Lower lobe of right lung (tissue), 2 donors: ENCODE results near the gene ITGA2B. TPM values are rescaled to one million over a fixed set of nuclear protein-coding genes. Genes with fewer than 3 reads are reported as not detected.
"Not testable (repeated sequence)": the region's sequence is repeated elsewhere in the genome, so short reads cannot be mapped to it uniquely, and the experiment has no call there.

Experiments
- ATAC-seq, 2 donors: fragments of 200-7000 bp; cut with Tn5 transposase; one replicate each; pipeline ENCODE4 v1.9.1; 2020 to 2022; ENCODE audit warnings: mild to moderate bottlenecking in 2 of 2, moderate library complexity in 2 of 2
- DNase-seq: peaks from one replicate; pipeline ENCODE4 v3.0.0-alpha.2; 2020
- H3K27ac ChIP-seq: fragments of 200-600 bp; one replicate; pipeline ENCODE4 v1.8.0; 2022
- H3K27me3 ChIP-seq: fragments of 200-600 bp; one replicate; pipeline ENCODE4 v1.8.0; 2022; ENCODE audit warnings: low read depth
- H3K36me3 ChIP-seq: fragments of 200-600 bp; one replicate; pipeline ENCODE4 v1.8.0; 2022; ENCODE audit warnings: mild to moderate bottlenecking
- H3K4me1 ChIP-seq: fragments of 200-600 bp; one replicate; pipeline ENCODE4 v1.8.0; 2022
- H3K4me3 ChIP-seq: fragments of 200-600 bp; one replicate; pipeline ENCODE4 v1.8.0; 2022; ENCODE audit warnings: mild to moderate bottlenecking
- H3K9me3 ChIP-seq: fragments of 200-600 bp; one replicate; pipeline ENCODE4 v1.8.0; 2022
- CTCF ChIP-seq: fragments of 200-600 bp; IDR thresholded peaks from one replicate; pipeline ENCODE4 v1.8.0; 2022; ENCODE audit warnings: antibody characterized with exemption, mild to moderate bottlenecking
- intact Hi-C: fragments of 100-400 bp; cut with DNase I; formaldehyde crosslinking; loops from one replicate; pipeline ENCODE4 v1.11.0; 2022
- total RNA-seq: library from RNA; stranded (reverse); fragmentation: NEBNext Ultra II Directional; extraction: Animal tissue kit (Norgen Biotek cat#: 25700); gene quantifications from one replicate; pipeline ENCODE4 v1.2.1, GENCODE V29; 2021
- donor health status: DM: no; HTN: yes; CAD: no; lungs with severe emphysema.

The ITGA2B gene
- total RNA-seq, 1 donor from 2014 or later, result 5.2 TPM

GRCh38 chr17:44331249-44331760 lies 58.1 kb downstream of the ITGA2B start:
- peaks cover 45% of the 10 kb centered on the region for H3K4me1 ChIP-seq
- ATAC-seq (peak; percentile 32 to 43), DNase-seq (no peak)
- no peaks in the 10 kb centered on the region for H3K27me3 ChIP-seq
- no peaks in the 10 kb centered on the region for H3K9me3 ChIP-seq
- no peak overlapping the region for H3K4me3 ChIP-seq
- no peak overlapping the region for H3K27ac ChIP-seq
- peak; percentile 79 for TF ChIP-seq CTCF
- intact Hi-C loops, result no loop called here
- no peaks in the 10 kb centered on the region for H3K36me3 ChIP-seq

GRCh38 chr17:44330263-44330662 lies 59.2 kb downstream of the ITGA2B start:
- intact Hi-C loops, H3K27ac ChIP-seq, DNase-seq, H3K9me3 ChIP-seq, ATAC-seq, H3K4me3 ChIP-seq, H3K36me3 ChIP-seq, H3K27me3 ChIP-seq: not testable (repeated sequence)
- peaks cover 46% of the 10 kb centered on the region for H3K4me1 ChIP-seq

DNA sequence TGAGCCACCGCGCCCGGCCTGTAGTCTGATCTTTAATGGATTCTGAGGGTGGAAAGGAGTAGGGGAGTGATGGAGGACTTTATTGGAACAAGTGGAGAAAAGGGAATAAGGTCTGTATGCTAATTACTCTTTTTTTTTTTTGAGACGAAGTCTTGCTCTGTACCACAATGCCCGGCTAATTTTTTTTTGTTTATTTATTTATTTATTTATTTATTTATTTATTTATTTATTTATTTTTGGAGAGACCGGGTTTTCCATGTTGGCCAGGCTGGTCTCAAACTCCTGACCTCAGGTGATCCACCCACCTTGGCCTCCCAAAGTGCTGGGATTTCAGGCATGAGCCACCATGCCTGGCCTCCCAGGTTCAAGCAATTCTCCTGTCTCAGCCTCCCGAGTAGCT lies 59.9 kb downstream of the ITGA2B start:
- H3K4me3 ChIP-seq, H3K27me3 ChIP-seq, ATAC-seq, H3K36me3 ChIP-seq, H3K9me3 ChIP-seq, H3K27ac ChIP-seq, DNase-seq, intact Hi-C loops: not testable (repeated sequence)
- peaks cover 40% of the 10 kb centered on the region for H3K4me1 ChIP-seq

DNA sequence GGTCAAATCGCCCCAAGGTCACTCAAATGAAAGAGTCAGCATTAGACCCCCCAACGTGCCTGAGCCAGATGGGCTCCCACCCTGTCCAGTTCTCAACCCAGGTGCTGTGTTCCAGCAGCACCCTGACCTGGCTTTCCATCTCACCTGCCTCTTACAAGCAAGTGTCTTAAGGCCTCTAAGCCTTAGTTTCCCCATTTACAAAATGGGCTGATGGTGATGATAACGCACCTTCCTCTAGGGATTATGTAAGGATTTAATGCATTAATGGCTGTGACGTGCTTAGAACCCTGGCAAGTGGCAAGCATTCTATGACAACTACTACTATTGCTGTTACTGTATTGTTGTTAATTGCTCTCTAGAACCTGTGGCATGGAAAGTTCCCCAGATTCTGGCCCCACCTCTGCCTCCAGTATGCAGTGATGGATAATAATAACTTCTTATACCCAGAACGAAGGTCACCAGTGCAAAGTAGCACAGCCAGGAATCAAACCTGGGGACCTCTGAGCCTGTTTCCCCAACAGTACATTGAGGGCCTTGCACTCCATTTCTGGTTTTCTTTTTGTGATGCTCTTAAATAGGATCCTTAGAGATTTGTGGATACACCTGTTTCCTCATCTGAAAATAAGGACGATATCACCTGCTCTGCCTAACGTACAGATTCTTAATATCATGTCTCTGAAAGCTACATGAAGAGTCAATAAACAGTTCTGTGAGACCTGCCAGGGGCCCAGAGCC lies 61.6 kb downstream of the ITGA2B start:
- Histone ChIP-seq H3K27me3 (no peaks in the 10 kb centered on the region), H3K4me1 (peaks cover 47% of the 10 kb centered on the region), H3K4me3 (no peak overlapping the region), H3K27ac (no peak overlapping the region), H3K36me3 (no peaks in the 10 kb centered on the region), H3K9me3 (no peaks in the 10 kb centered on the region)
- no peak for TF ChIP-seq CTCF
- no peak for ATAC-seq
- DNase-seq, result no peak
- intact Hi-C loops, result no loop called here

GRCh38 chr17:44326861-44327444 lies 62.5 kb downstream of the ITGA2B start:
- Histone ChIP-seq H3K27me3 (no peaks in the 10 kb centered on the region), H3K27ac (peak overlapping the region; percentile 13), H3K4me1 (peaks cover 41% of the 10 kb centered on the region), H3K9me3 (no peaks in the 10 kb centered on the region), H3K36me3 (peaks cover 4% of the 10 kb centered on the region), H3K4me3 (peak overlapping the region; percentile 99)
- ATAC-seq (peak; percentile 86 to 92), DNase-seq (peak; percentile 98)
- no peak for TF ChIP-seq CTCF
- intact Hi-C loops, result no loop called here

- Histone ChIP-seq H3K4me1 (peaks cover 30% of the 10 kb centered on the region), H3K9me3 (no peaks in the 10 kb centered on the region), H3K27me3 (no peaks in the 10 kb centered on the region), H3K36me3 (peaks cover 26% of the 10 kb centered on the region), H3K4me3 (peak within 1 kb of the TSS; percentile 99), H3K27ac (peak within 1 kb of the TSS; percentile 91)
- ATAC-seq (peak; percentile 93 to 96), DNase-seq (peak; percentile 96)
- intact Hi-C loops, result no loop called here
- TF ChIP-seq CTCF, result no peak
Measured at GRCh38 chr17:44324571-44325275, 64.7 kb downstream of the ITGA2B start, which contains the start of gene SLC25A39. SLC25A39 (minus strand) TSS chr17:44324823; CDS start chr17:44323562, 1,261 bp downstream.
